ENCODE measurements around the gene URM1. TPM values are rescaled to one million over a fixed set of nuclear protein-coding genes. Genes with fewer than 3 reads are reported as not detected.

The URM1 gene
- total RNA-seq, 1 experiment from 2014 or later, result 46.6 TPM

DNA sequence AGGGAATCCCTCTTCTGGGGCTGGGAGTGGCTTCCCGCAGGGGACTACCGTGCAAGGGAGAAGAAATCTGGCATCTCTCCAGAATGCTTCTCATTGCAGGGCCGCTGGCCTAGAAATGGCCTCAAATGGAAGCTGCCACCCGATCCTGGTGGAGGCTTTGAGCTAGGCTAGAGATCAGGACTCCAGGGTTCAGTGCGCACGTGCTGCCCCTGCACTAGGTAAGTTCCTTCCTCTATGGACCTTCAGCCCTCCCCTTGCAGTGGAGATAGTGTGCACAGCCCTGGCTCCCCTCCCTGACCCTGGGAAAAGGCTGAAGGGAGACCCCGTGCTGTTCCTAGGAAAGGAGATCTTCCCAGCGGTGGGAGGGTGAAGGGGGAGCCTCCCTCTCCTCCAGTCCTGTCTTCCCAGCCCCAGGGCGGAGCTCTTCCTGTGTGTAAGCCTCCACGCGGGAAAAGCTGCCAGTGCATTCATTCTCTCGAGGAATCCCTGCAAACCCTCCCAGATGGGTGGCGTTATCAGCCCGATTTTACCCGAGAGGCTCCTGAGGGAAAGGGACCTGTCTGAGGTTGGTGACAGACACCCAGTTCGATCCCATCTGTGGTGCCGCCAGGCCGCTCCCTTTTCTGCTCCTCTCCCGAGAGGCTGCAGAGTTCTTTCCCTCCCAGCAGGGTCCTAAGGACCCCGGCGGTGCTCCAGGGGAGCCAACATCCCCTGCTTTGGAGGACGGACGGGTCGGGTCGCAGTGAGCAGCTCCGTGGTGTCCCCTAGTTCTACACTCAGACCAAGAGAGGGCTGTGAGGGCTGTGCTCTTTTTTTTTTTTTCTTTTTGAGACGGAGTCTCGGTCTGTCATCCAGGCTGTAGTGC lies 48.1 kb downstream of the URM1 start:
- no peak overlapping the region for H3K56ac ChIP-seq (ENCODE audit: insufficient read length, low read depth, low read length)
- H4K20me1 ChIP-seq (ENCODE audit: control insufficient read depth, insufficient read depth, insufficient read length), result no peaks in the 10 kb centered on the region
- H3K27ac Mint-ChIP-seq, result no peak overlapping the region
- H3K27me3 Mint-ChIP-seq (ENCODE audit: low read depth), result peaks cover 92% of the 10 kb centered on the region
- peak overlapping the region; percentile 45 for H3K4me2 ChIP-seq (ENCODE audit: insufficient read depth, insufficient read length, low read length)
- no peak overlapping the region for H3K18ac ChIP-seq (ENCODE audit: insufficient read length, low read depth, low read length)
- no peak overlapping the region for H4K8ac ChIP-seq (replicated peaks; ENCODE audit: insufficient read length, low read depth, low read length)
- no peaks in the 10 kb centered on the region for H3K9me3 ChIP-seq (ENCODE audit: control insufficient read depth, low read depth, low read length)
- H4K5ac ChIP-seq (ENCODE audit: insufficient read length, low read depth, low read length), result no peak overlapping the region
- peaks cover 13% of the 10 kb centered on the region; the same call in 1 of the 2 replicates for H3K27me3 ChIP-seq (ENCODE audit: insufficient read depth, low read length)
- H3K4me1 Mint-ChIP-seq, result peaks cover 22 to 27% of the 10 kb centered on the region in 2 experiments
- H3K27ac ChIP-seq (ENCODE audit: insufficient read length, low read depth, low read length), result no peak overlapping the region
- H3T11ph ChIP-seq (ENCODE audit: low read length), result no peak overlapping the region
- H3K36me3 Mint-ChIP-seq (ENCODE audit: insufficient read depth in 1 of 3, low read depth in 3 of 3), result no peaks in the 10 kb centered on the region
- H3K23ac ChIP-seq (ENCODE audit: insufficient read length, low read depth, low read length), result no peak overlapping the region
- H3K9ac ChIP-seq (ENCODE audit: extremely low read depth, insufficient read length, low read length), result no peak overlapping the region
- H3K4me1 ChIP-seq (ENCODE audit: insufficient read depth, low read length), result peaks cover 3% of the 10 kb centered on the region
- H2BK20ac ChIP-seq (ENCODE audit: low read depth, low read length, poor library complexity, severe bottlenecking), result no peak overlapping the region
- no CpG with 5 or more reads among the region's 28 CpGs for WGBS (ENCODE audit: extremely low coverage, insufficient read length, low lambda C conversion rate)
- H3K9me3 Mint-ChIP-seq, result no peaks in the 10 kb centered on the region
- H2BK120ac ChIP-seq (ENCODE audit: low read depth, low read length, poor library complexity, severe bottlenecking), result no peak overlapping the region
- peaks cover 12% of the 10 kb centered on the region for H3K23me2 ChIP-seq (ENCODE audit: insufficient read length, low read depth, low read length, poor library complexity, severe bottlenecking)
- no peaks in the 10 kb centered on the region for H3K79me1 ChIP-seq (ENCODE audit: insufficient read depth, low read depth, low read length, poor library complexity, severe bottlenecking)
- peak overlapping the region; percentile 55 to 80 for H3K4me3 Mint-ChIP-seq
- TF ChIP-seq, protein P1, sequence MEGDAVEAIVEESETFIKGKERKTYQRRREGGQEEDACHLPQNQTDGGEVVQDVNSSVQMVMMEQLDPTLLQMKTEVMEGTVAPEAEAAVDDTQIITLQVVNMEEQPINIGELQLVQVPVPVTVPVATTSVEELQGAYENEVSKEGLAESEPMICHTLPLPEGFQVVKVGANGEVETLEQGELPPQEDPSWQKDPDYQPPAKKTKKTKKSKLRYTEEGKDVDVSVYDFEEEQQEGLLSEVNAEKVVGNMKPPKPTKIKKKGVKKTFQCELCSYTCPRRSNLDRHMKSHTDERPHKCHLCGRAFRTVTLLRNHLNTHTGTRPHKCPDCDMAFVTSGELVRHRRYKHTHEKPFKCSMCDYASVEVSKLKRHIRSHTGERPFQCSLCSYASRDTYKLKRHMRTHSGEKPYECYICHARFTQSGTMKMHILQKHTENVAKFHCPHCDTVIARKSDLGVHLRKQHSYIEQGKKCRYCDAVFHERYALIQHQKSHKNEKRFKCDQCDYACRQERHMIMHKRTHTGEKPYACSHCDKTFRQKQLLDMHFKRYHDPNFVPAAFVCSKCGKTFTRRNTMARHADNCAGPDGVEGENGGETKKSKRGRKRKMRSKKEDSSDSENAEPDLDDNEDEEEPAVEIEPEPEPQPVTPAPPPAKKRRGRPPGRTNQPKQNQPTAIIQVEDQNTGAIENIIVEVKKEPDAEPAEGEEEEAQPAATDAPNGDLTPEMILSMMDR (conservative IDR thresholded peaks at IDR 0.05), result no peak
- no peak overlapping the region for H3K14ac ChIP-seq (ENCODE audit: insufficient read depth, low read length)
- H2BK5ac ChIP-seq (ENCODE audit: insufficient read length, low read length), result no peak overlapping the region
- DNase-seq, result no peak
- H2BK12ac ChIP-seq (ENCODE audit: insufficient read length, low read depth, low read length), result no peak overlapping the region
- no peak overlapping the region for H2AK5ac ChIP-seq (ENCODE audit: insufficient read length, low read length)
- H4K91ac ChIP-seq (ENCODE audit: insufficient read length, low read depth, low read length), result no peak overlapping the region
- no peak overlapping the region for H3K4ac ChIP-seq (ENCODE audit: low read depth, low read length)
- no peak overlapping the region for H2AFZ ChIP-seq (ENCODE audit: low read length)
- H3K79me2 ChIP-seq (ENCODE audit: insufficient read depth, low read length), result no peaks in the 10 kb centered on the region
- H2BK15ac ChIP-seq (ENCODE audit: low read depth, low read length), result no peak overlapping the region

Data from H9 (cell line).